HG02623 (cell line): ENCODE results near the gene ATP2B2.

Experiments used
- ATAC-seq: cut with Tn5 transposase; IDR thresholded peaks from one replicate; pipeline ENCODE4 v1.9.1; 2021; ENCODE audit warnings: moderate library complexity; ENCODE audit not compliant: unreplicated experiment

The ATP2B2 gene

DNA sequence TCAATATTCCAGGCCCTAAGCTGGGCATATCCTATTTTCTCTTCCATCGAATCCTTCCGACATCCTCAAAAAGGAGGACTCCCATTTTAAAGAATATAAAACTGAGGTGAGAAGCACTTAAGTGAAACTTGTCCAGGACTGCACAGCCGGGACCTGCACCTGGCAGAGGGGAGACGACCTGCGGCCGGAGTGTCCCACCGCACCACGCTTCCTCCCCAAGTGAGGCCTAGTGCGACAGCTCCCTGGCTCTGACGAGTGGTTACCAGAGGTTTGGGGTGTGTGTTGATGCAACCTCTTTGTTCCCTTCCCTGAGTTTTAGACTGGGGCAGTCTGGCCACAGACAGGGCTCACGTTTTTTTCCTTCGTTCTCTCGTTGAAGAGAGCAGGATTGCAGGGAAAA, 24.9 kb upstream of the ATP2B2 start:
- no peak for ATAC-seq

- ATAC-seq: no peak
These were observed 24.4 kb upstream of the ATP2B2 start for GRCh38 chr3:10529809-10530208.

- no peak for ATAC-seq
These were observed 22.7 kb upstream of the ATP2B2 start for GRCh38 chr3:10528046-10528445.

GRCh38 chr3:10527295-10528001, 22.1 kb upstream of the ATP2B2 start:
- no peak for ATAC-seq

- ATAC-seq: no peak
These were observed 21.0 kb upstream of the ATP2B2 start for GRCh38 chr3:10526366-10526765.

DNA sequence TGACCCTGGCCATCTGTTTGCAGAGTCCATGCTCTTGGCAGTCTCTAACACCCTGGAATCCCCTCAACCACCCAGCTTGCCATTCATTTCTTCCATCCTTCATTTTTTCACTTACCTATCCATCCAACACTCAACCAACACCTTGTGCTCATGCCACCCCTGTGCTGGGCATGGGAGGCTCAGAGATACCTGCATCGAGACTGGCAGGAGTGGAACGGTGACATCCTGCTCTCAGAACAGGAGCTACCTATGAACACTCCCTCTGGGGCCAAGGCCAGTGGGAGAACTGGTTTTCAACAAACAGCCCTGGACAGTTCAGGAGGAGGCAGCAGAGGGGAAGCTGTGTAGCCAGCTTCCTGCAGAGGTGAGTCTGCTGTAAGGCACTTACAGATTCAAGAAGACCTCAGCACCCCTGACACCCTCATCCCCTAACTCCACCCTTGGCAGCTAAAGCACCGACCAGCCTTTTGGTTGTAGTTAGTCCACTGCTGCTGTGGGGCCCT, 19.5 kb upstream of the ATP2B2 start:
- ATAC-seq: no peak

DNA sequence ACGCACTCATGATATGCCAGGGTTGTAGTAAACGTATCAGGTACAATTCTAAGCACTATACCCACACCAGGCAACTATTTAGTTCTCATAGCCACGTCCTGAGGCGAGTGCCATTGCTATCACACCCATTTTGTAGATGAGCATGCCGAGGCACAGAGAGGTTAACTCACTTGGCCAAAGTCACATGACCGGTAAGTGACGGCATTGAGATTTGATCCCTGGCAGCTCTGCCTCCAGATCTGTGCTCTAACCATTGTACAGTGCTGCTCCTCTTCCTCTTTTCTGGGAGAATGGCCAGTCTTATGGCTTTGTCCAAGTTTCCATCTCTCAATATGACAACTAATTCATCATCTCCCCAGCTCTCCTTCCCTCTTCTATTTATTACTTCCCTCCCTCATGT, 18.9 kb upstream of the ATP2B2 start:
- no peak for ATAC-seq

- ATAC-seq: no peak
These were observed 18.2 kb upstream of the ATP2B2 start for GRCh38 chr3:10523561-10523960.

DNA sequence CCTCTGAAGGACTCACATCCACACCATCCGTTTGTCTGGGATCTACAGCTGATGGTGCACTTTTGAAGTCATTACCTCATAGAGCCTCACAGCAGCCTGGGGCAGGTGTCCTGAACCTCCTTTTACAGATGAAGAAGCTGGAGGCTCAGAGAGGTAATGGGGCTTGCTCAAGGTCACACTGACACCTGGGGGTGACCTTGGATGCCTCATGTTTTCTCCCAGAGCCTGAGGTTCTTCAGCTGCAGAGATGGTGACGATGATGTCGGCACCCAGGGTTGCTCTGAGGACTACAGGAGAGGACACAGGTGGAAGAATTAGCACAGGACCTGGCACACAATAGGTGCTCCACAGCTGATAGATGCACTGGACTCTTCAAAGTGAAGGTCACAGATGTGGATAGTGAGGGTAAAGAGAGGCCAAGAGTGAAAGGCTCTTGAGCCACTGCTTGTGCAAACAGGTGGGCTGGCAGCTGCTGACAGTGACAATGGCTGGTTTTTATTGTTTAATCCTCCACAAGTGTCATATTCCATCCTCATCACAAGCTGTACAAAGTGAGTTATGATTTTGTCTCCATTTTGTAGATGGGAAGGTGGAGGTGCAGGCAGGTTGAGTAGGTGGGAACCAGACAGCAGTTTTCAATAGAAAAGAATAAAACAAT, 17.4 kb upstream of the ATP2B2 start:
- ATAC-seq: no peak

DNA sequence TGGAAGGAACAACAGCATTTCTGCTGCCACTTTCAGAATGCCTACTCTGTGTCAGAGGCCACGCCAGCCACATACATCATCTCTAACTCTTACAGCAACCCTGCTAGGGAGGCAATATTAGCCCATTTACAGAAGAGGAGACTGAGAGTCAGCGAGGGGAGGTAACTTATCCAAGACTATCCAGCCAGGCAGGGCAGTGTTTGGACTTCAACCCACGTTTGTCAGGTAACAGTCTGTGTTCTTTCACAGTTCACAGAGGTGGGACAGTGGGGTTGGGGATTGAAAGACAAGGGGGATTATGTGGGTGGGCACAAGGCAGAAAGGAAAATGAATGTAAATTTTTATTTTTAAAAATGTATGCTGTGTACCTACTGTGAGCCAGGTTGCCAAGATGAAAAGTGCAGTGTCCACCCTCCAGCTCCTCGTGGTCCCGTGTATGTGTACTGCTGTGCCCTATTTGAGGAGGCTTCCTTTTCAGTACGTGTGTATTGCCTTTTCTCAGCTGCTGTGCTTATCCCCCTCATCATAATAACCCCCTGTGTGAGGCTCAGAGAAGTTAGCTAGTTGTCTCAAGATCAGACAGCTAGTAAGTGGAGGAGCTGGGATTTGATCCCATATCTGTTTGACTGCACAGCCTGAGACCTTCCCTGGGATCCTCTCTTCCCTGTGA, 16.5 kb upstream of the ATP2B2 start:
- no peak for ATAC-seq

GRCh38 chr3:10520072-10520471, 14.7 kb upstream of the ATP2B2 start:
- ATAC-seq: no peak

DNA sequence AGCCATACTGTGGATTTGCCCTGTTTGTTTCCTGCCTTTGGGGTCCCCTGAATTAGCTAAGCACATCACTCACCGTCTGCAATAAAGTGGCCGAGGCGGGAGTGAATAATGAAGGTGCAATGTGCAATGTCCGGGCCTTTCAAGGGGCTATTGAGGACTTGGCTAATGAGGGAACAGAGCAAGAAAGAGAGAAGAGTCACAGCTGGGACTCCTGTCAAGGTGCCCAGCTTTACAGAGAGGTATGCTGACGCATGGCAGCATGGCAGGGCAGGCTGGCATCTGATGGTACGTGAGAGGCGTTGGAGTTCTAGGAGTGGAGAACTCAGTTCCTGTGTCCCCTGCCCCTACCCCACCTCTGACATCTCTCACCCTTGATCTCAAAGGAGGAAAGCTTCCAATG, 13.8 kb upstream of the ATP2B2 start:
- no peak for ATAC-seq

- no peak for ATAC-seq
These were observed 13.2 kb upstream of the ATP2B2 start for GRCh38 chr3:10518506-10519150.

GRCh38 chr3:10517627-10518026, 12.2 kb upstream of the ATP2B2 start:
- ATAC-seq: no peak

DNA sequence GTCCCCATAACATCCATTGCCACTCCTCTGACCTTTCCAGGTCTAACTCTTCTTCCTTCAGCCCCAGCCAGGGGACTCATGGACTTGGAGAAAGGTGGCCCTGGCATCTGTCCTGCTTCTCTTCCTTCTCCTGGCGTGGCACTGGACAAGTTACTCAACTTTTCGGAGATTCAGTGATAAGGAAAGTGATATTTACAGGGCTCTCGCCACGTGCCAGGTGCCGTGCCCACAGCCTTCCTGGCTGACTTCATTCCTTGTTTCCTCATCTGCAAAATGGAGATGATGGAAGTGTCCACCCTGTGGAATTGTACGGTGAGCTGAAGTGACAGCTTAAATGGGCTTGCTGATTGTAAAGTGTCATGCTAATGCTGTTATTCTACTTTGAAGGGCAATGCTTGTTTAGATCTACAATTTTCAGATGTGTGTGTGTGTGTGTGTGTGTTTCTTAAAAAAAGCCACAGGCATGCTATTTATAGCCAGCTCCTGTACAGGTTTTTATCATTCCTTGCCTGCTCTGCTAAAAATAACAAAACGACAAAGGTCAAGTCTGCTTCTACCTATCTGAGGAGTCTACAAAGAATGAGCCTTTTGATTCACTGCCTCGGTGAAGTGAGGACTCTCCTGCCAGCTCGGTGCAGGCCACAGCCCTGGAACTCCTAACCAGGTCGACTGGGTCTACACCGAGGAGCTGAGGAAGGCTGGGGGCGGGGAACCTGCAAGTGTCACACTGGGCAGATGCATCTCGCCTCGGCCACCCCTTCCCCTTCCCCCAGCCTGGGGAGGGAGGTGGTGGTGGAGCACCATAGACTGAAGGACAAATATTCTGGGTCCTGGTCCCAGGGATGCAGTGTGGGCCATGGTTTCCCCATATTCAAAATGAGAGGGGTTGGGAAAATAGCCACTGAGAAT, 11.4 kb upstream of the ATP2B2 start:
- no peak for ATAC-seq

DNA sequence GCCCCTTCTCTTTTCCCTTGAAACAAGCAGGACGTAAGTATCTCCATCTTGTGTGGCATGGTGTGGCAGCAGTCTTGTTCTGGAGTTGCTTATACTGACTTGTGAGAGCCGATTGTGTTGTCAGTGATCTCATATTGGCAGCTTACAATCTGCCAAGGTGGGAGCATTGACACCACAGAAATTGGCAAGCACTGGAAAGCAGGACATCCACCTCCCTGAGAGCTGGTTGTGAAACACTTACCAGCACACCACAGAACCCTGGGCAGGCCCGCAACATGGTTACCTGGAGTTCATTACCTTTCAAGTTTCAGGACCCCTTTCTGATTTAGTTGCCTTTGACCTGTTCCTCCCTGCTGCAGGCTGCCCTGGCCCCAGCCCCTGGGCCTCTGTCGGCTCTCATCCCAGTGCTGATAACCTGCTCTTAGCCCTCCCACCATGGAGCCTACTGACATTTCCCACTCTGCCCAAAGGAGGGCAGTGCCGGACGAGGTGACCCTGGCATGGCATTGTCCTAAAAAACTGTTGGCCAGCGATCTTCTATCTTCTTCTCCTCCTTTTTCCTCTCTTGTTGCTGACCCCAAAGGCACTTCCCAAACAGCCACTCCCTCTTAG, 10.6 kb upstream of the ATP2B2 start:
- ATAC-seq: no peak

DNA sequence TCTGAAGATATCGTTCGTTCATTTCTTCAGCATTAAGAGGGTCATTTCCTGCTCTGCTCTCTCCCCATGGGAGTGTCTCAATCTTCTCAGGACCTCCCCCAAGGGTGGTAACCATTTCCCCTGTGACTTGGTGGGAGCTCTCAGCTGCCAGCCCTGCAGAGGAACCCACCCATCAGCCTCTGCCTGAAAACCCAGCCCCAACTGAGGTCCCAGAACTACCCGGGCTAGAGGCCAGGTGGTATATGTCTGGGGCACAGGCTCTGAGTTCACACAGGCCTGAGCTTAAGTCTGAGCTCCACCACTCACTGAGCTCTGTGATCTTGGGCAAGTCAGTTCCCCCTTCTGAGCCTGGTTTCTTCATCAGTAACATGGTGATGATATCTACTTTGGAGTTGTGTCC, 10.0 kb upstream of the ATP2B2 start:
- no peak for ATAC-seq

- no peak for ATAC-seq
These were observed 9.2 kb upstream of the ATP2B2 start for GRCh38 chr3:10514407-10515069.

DNA sequence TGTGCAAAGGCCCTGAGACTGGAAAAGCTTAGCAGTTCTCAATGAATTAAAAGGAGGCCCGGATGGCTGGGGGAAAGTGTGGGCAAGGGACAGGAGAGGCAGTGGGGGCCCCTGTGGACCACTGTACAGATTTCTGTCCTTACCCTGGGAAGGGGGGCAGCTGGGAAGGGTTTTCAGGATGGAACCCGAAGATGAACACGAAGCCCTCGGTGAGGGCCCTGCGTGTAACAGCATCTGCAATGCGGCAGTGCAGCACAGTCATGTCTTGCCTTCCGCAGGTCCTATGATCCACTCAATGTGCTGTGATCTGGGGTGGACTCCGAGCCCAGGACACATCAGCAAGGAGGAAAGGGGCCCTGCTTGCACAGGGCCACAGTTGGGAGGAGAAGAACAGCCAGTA, 7.9 kb upstream of the ATP2B2 start:
- ATAC-seq: no peak

DNA sequence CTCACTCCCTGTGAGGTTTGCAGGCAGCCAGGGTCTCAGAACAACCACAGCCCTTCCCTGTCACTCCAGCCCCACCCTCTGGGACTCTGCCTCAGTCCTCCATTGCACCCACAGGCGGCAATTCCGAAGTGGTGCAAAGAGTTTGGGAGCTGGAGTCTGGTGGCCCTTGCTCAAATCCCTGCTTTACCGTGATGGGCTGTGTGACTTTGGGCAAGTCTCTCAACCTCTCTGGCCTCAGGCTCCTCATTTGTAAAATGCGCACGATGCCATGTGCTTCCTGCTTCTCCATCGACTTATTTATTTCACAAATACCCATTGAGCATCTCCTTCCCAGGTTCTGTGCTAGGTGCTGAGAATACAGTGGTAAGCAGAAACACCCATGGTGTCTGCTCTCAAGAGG, 7.3 kb upstream of the ATP2B2 start:
- no peak for ATAC-seq
